Brain microvascular endothelial cell (primary cell): ENCODE data around the gene PREB.
"Not testable (repeated sequence)": the region's sequence is repeated elsewhere in the genome, so short reads cannot be mapped to it uniquely, and the experiment has no call there.

Experiments
- DNase-seq: peaks from one replicate; pipeline ENCODE4 v3.0.0-alpha.2; 2020
- H3K27ac ChIP-seq: fragments of 250-450 bp; sonication (Bioruptor Pico); 2 replicates; pipeline ENCODE4 v1.5.1; 2020; ENCODE audit warnings: mild to moderate bottlenecking, moderate library complexity
- H3K27me3 ChIP-seq: fragments of 250-450 bp; sonication (Bioruptor Pico); replicated peaks from 2 replicates; pipeline ENCODE4 v1.5.1; 2020; ENCODE audit warnings: mild to moderate bottlenecking
- H3K36me3 ChIP-seq: fragments of 250-450 bp; sonication (Bioruptor Pico); replicated peaks from 2 replicates; pipeline ENCODE4 v1.5.1; 2020; ENCODE audit warnings: mild to moderate bottlenecking
- H3K4me3 ChIP-seq: 2 replicates; pipeline ENCODE4 v1.5.1; 2011; ENCODE audit warnings: low read depth, mild to moderate bottlenecking, control low read depth, low read length, moderate library complexity
- CTCF ChIP-seq: IDR thresholded peaks from 2 replicates; pipeline ENCODE4 v1.5.1; 2011; ENCODE audit warnings: low read depth, mild to moderate bottlenecking, moderate library complexity, low read length, control low read depth, inconsistent platforms; ENCODE audit errors: missing control alignments
- in situ Hi-C: cut with HindIII; loops from 2 replicates; pipeline ENCODE4 v1.10.0; 2017; ENCODE audit warnings: low sequenced_read_pairs, low pct_ligation_motif_present

Gene PREB

DNA sequence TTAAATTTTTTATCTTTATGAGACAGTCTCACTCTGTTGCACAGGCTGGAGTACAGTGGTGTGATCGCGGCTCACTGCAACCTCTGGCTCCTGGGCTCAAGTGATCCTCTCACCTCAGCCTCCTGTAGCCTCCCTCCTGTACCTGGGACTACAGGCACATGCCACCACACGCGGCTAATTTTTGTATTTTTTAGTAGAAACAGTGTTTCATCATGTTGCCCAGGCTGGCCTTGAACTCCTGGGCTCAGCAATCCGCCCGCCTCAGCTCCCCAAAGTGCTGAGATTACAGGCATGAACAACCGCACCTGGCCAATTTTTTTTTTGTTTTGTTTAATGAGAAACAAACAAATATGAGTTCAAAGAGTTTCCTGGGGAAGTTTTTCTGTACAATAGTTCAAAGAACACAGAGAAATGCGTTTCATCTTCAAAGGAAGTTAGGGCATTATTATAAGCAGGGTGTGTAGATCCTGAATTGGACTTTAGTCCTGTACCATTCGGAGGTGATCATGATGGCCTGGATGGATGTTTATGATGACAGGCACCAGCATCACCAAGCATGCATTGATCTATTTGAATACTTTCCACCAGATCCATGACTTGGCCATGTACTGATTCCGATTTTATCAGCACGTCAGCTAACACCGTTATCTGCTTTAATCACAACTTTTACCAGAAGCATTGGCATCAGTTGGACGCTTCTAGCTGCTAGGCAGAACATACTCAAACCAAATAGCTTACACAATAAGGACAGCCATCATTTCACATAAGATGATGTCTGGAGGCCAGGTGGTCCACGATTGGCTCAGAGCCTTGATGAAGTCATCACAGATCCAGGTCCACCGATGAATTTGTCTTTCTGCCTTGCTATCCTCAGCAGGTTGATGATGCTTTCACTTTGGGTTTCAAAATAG is 43.3 kb upstream of the PREB start:
- H3K27me3 ChIP-seq, result peaks cover 6% of the 10 kb centered on the region
- no peak for TF ChIP-seq CTCF
- no peaks in the 10 kb centered on the region for H3K36me3 ChIP-seq
- no peak overlapping the region for H3K27ac ChIP-seq
- in situ Hi-C loops, result no loop called here
- DNase-seq, result no peak
- no peak overlapping the region for H3K4me3 ChIP-seq

GRCh38 chr2:27175781-27176180 is 41.3 kb upstream of the PREB start:
- H3K4me3 ChIP-seq, H3K36me3 ChIP-seq, in situ Hi-C loops, DNase-seq, H3K27ac ChIP-seq: not testable (repeated sequence)
- peaks cover 10% of the 10 kb centered on the region for H3K27me3 ChIP-seq

DNA sequence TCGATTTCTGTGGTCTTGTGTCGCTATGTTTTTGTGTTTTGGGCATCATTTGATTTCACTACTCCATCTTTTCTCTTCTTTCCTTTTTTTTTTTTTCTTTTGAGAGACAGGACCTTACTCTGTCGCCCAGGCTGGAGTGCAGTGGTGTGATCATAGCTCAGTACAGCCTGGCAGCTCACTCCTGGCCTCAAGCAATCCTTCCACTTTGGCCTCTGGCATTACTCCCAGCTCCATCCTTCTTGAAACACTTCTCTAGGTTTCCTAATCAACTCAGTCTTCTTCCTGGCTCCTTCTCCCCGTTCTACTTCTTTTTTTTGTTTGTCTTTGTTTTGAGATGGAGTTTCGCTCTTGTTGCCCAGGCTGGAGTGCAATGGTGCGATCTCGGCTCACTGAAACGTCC is 40.9 kb upstream of the PREB start:
- no peak for TF ChIP-seq CTCF
- DNase-seq, result no peak
- peaks cover 12% of the 10 kb centered on the region for H3K27me3 ChIP-seq
- H3K27ac ChIP-seq, result no peak overlapping the region
- H3K36me3 ChIP-seq, result no peaks in the 10 kb centered on the region
- no peak overlapping the region for H3K4me3 ChIP-seq
- in situ Hi-C loops, result no loop called here

DNA sequence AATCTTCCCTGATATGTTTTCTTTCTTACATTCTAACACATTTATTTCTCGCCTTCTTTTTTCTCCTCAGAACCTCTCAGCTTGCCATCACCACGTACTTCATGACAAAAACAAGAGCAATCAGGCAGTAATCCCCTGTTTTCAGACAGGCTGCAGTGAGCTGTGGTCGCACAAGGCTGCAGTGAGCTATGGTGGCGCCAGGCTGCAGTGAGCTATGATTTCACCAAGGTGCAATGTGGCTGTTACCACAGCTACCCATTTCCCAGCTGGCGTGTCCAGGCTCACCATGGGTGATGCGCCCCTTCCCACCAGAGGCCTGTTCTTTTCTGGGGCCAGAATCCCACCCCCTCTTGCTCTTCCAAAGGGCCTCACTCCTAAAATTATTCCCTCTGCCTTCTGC is 40.2 kb upstream of the PREB start:
- Histone ChIP-seq H3K27ac (no peak overlapping the region), H3K4me3 (no peak overlapping the region), H3K27me3 (peaks cover 15% of the 10 kb centered on the region), H3K36me3 (no peaks in the 10 kb centered on the region)
- in situ Hi-C loops, result no loop called here
- DNase-seq, result no peak
- TF ChIP-seq CTCF, result no peak

DNA sequence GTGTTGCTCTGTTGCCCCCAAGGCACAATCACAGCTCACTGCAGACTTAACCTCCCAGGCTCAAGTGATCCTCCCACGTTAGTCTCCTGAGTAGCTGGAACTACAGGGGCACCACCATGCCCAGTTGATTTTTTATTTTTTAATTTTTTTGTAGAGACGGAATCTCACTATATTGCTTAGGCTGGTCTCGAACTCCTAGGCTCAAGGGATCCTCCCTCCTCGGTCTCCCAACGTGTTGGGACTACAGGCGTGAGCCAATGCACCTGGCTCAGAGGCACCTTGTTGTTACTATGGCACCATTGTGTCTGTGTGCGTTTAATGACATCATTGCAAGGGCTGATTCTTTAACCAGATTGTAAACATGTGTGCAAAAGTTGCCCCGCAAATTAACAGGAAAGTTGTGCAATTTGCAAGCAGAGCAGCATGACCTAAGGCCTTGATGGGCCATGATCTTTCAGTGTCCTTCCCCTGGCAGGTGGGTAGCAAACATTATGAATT is 37.0 kb upstream of the PREB start:
- Histone ChIP-seq H3K27me3 (peaks cover 15% of the 10 kb centered on the region), H3K27ac (no peak overlapping the region), H3K4me3 (no peak overlapping the region), H3K36me3 (no peaks in the 10 kb centered on the region)
- in situ Hi-C loops, result no loop called here
- no peak for DNase-seq
- no peak for TF ChIP-seq CTCF

DNA sequence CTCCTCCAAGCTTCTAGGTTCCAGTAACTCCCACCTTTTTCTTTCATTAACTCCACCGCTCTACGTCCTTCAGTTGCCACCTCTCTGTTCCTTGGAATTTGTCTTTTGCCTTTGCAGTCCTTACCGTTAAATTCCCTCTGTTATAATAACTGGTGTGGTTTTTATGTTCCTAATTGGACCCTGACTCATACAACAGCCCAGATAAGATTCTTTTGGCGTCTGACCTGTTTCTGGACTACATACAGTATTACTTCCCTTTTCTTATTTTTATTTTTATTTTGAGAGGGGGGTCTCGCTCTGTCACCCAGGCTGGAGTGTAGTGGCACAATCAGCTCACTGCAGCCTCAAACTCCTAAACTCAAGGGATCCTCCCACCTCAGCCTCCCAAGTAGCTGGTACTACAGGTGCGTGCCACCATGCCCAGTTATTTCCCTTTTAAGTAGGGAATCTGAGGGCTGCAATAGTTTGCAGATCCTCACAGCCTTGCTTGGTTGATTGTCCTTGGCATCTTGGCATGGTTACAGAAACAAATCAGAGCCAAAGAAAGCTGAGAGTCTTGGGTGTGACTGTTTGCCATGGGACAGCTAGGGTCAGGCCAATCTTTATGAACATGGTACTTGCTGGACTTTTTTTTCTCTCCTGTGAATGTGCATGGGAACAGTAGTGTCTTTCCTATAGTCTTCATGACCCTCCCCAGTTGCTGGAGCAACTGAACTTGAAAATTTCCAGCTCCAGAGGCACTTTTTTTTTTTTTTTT is 36.3 kb upstream of the PREB start:
- no peak overlapping the region for H3K4me3 ChIP-seq
- no peak overlapping the region for H3K27ac ChIP-seq
- H3K36me3 ChIP-seq, result no peaks in the 10 kb centered on the region
- peaks cover 13% of the 10 kb centered on the region for H3K27me3 ChIP-seq
- in situ Hi-C loops, result no loop called here
- DNase-seq, result no peak
- TF ChIP-seq CTCF, result no peak
